LHCN-M2 (cell line): ENCODE measurements around the gene FERMT3. TPM values are rescaled to one million over a fixed set of nuclear protein-coding genes. Genes with fewer than 3 reads are reported as not detected.

ENCODE experiments used
- DNase-seq: peaks from one replicate; pipeline ENCODE4 v3.0.0-alpha.2; 2012; ENCODE audit warnings: low read depth
- total RNA-seq: library from RNA; depleted of rRNA; stranded (reverse); fragments of >200 nt; gene quantifications from 2 replicates; pipeline ENCODE4 v1.2.3, GENCODE V29; 2014

Gene FERMT3
- total RNA-seq, 1 experiment from 2014 or later = 18.4 TPM

DNA sequence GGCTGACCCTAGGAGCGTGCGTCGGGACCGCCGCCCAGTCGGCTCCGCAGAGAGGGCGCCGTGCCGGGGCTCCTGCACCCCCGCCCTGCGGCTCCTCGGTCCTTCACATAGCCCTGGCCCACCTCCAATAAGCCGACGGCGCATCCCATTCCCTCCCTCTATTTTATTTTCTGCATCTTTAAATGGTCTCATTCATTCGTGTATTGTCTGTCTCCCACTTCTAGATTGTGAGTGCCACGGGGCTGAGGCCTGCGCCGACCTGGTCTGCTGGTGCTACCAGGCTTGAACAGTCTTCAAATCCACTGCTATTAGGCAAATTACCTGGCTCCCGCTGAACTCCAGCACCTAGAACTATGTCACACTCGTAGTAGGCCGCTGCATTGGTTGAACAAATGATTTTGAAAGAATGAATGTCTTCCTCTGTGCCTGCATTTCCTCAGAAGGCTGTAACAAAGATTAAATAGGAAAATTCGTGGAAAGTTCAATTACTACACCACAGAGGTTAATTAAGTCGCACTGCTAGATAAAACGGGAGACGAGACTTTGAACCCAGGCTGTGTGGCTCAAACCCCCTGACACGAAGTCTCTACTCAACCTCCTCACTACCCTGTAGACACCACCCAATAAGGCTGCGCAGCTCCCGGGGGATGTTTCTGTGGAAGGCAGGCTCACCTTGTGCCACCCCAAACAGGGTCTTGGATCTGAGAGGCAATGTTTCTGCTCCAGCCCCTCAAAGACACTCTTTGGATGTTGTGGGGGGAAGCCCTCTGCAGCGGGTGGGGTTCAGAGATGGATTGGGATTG, 41.4 kb downstream of the FERMT3 start:
- no peak for DNase-seq

DNA sequence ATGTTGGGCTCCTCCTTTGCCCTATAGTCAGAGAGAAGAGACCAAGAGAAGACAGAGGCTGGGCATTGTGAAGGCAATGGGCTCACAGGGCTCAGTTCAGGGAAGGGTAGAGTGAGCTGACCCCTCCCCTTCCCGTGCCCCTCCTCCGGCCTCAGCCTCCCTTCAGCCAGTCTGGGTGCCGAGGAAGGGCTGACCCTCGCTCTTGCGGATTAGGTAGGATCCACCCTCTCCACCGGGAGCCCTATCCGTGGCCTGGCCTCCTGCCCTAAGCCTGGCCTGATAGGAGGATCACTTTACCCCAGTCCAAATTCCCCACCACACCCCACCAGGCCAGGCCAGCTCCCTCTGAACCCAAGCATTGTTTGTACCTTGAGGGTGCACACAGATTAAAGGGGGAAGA, 42.1 kb downstream of the FERMT3 start:
- no peak for DNase-seq

DNA sequence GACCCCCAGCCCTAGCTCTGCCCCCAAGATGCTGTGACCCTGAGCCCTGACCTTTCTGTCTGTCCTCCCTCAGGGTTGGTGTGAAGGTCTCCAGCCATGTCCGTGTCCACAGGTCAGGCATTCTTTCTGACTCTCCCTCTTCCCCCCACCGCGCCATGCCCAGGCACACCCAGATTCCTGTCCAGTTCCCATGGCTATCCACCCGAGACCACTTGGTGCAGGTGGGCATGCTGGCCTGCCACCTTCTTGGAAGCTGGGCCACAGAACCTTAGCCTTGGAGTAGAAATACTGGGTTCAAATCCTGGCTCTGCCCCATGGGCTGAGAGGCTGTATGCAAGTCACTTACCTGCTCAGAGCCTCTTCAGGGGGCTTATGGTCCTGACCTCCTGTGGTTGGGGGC, 42.5 kb downstream of the FERMT3 start:
- DNase-seq = no peak

DNA sequence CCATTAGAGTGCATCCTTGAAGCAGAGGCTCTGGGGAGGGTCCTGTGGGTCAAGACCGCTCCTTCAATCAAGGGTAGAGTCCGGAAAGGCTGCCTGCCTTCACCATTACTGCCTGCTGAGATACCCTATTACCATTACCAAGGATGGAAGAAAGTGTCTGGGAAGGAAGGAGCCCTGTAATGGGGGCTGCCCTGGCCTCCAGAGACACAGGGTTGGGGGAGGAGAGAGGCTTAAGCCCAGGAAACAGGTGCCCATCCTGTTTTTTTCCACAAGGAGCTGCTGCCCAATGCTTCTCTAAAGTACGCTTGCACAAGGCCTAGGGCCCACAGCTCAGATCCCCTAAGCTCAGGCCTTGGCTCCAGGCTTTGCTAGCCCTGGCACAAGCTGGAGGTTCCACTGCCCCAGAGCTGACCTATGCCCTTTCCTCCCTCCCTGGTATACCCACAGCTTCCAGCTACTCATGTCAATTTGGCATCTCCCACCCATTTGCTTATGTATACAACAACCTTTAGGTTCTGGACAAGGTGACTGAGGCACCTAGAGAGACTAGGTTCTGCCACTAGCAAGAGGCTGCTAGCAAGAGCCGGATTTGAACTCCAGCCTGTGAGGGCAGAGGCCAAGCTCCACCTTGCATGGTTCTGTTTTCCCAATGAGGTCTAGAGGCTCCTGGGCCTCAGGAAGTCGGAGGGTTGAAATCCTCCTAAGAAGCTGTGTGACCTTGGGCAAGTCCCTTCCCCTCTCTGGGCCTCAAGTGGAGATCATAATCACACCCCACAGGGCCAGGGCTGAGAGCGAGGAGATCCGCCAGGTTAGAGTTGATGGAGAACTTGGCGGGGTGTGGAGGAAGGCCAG, 43.3 kb downstream of the FERMT3 start:
- DNase-seq = no peak

DNA sequence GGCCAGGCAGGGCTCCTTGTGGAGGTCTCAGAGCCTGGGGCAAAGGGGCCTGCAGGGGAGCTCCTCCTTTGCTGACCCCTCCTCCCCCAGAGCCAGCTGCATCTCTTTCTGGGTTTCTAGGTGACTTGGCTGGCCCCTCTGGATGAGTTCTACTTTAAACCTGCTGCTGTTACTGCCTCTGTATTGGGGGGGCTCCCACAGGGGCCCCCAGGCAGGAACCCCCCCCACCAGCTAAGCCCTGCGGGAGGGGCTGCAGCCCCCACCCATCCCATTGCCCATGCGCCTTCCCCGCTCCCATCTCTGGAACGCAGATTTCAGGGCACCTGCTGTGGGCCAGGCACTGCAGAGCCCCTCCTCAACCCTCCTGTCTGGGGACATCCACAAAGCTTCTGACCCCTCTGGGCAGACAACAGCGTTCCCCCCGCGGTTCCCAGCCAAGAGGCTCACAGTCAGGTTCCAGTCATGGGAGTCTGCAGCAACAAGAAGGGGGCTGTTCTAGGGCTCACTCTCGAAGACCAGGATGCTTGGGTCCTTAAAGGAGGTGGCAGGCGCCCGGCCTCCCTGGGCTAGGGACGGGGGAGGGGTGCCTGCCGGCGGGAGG, 44.0 kb downstream of the FERMT3 start:
- DNase-seq = no peak

DNA sequence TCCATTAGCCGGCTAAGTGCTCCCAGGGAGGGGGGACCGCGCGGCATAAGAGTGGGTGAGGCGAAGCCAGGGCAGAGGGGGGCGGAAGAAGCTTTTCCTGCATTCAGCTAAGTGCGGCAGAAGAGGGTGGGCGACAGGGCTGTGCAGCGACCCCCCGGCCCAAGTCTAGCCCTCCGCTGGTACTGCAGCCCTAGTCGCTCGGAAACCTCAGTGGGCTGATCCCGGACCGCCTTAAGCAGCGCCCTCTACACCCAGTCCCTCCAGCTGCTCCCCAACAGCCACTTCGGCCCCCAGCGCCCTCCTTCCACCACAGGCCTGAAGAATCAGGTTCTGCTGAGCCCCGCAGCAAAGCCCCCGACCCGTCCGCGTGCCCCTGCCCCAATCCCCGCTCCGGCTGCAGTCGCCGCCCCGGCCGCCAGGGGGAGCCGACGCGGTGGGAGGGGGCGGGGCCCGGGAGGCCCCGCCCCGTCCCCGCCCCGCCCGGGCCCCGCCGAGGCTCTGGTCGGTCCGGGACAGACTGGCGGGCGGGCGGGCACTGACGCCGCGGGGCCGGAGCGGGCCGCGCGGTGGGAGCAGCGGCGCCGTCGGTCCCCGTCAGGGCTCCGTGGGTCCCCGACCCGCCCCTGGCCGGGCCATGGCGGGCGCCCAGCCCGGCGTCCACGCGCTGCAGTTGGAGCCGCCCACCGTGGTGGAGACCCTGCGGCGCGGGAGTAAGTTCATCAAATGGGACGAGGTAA, 44.7 kb downstream of the FERMT3 start, which contains the start of gene PLCB3:
TSS of gene PLCB3 (plus strand) at position 515 of the 737 bp plus-strand sequence. CDS start at position 635, 120 bp downstream.
- no peak for DNase-seq

DNA sequence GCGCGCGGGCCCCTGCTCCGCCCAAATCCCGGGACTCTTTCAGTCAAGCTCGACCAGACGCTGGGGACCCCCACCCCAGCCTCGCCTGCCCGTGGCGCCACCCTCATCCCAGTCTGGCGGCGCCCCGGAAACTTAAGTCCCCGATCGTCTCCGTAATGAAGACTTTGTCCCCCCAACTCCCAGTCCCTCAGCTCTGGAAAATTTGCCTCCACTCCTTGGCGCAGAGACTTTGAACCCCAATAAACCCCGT, 45.2 kb downstream of the FERMT3 start:
- no peak for DNase-seq

DNA sequence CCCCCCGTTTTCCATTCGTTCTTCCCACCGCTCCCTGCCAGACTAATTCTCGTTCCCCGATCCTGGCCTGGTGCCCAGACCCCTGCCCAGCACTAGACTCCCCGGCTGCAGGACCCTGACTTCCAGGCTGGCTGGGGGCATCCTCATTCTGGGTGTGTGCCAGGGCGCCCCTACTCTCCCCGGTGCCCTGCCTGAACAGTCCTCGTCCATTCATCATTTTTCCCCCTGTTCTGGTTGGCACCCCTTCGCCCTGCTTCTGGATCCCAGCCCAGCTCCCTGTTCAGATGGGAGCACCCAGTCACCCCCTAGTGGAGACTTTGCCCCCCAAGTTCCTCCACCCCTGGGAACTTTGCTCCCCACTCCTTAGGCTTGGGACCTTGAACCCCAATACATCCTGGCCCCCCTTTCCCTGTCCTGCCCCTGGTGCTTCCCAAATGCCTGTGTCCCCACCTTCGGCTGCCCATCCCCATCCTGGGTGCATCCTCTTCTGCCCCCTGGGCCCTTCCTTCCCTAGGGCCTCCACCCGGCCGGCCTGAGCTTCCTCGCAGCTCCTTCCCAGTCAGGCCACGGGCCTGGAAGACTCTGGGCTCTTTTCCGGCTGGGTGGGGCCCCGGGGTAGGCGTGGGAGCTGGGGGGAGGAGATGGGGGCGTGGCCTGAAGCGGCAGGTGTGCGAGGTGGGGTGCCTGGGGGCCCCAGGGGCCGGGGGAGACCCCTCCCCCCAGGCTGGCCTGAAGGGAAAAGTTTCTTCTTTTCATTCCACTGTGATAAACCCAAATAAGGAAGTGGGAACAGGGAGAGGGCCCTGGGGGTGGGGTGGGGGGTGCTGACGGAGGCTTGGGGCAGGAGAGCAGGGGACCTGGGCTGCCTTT, 45.7 kb downstream of the FERMT3 start:
- no peak for DNase-seq

DNA sequence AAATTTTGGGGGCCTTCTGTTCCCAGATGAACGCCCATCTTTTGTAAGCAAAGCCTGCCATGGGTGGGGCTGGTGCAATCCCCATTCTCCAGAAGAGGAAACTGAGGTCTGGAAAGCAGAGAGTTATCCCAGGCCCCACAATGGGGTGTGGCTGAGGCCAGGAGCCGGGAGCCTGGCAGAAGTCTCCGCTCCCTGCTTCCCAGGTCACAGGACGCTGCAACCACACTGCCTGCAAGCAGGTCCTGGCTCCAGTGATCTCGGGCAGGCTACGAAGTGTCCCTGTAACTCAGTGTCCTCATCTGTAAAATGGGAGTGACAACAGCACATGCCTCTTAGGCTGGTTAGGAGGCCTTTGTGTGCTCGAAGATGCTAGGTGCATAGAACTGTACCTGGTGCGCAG, 46.5 kb downstream of the FERMT3 start:
- DNase-seq = no peak

DNA sequence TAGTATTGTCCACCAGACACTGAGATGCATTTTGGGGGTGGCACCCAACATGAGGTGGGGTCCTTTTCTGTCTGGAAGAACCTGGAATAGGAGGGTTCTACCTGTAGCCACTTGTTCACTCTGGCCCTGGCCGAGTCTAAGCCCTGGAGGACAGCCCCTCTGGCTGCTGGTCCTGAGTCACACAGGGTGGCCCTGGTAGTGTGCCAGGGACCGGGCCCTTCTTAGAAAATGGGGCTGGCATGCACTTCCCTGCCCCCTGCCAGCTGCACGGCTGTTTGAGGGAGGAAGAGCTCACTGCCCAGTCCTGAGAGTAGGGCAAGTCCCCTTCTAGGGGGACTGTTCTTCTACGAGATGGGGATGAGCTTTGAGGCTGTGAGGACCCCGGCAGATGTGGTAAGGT, 47.0 kb downstream of the FERMT3 start:
- DNase-seq = no peak

DNA sequence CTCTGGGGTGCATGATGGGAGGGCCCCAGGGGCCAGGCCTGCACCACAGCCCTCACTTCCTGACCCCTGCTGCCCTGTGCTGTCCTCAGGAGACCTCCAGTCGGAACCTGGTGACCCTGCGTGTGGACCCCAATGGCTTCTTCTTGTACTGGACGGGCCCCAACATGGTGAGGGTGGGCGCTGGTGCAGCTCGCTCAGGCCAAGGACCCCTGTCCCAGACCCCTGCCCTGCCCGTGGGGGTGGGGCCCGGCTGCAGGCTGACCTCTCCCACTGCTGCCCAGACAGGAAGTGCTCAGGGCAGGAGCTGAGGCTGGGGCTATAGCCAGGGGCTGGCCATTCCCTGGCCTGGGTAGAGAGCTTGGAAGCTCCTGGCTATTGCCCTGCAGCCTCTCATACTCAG, 47.8 kb downstream of the FERMT3 start:
- DNase-seq = no peak

DNA sequence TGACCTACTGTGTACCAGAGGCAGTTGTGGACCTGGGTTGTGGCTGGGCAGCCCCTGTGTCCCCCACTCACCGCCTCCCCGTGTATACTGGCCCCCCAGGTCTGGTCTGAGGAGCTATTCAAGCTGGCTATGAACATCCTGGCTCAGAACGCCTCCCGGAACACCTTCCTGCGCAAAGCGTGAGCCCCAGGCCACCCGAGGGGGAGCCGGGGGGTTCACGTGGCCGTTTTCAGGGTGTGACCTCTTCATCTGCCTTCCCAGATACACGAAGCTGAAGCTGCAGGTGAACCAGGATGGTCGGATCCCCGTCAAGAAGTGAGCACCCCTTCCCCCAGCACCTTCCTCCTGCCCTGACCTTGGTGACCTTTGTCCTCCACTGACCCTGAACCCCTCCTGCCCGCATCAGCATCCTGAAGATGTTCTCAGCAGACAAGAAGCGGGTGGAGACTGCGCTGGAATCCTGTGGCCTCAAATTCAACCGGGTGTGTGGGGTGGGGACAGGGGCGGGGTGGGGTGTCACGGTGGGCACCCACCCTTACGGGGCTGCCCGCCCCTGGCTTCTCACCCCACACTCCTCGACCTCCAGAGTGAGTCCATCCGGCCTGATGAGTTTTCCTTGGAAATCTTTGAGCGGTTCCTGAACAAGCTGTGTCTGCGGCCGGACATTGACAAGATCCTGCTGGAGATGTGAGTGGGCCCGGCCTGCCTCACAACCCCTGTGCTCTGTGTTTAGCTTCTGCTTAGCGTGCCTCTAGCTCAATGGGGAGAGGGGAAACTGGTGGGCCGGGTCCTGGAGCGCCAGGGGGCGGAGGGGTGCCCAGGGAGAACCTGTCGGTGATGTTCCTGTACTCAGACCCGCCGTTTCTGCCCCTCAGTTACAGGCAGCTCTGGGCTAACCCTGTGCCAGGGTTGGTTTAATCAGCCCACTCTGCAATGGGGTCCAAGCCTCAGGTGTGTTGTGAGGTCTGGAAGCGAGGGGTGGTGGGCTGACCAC, 48.9 kb downstream of the FERMT3 start:
- no peak for DNase-seq

DNA sequence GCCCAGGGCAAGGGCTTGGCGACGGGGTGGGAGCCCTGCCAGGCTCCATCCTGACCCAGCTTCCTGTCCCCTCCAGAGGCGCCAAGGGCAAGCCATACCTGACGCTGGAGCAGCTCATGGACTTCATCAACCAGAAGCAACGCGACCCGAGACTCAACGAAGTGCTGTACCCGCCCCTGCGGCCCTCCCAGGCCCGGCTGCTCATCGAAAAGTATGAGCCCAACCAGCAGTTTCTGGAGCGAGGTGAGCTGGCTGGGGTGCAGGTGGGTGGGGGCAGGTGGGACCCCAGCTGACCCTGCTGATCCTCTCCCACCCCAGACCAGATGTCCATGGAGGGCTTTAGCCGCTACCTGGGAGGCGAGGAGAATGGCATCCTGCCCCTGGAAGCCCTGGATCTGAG, 49.8 kb downstream of the FERMT3 start:
- DNase-seq = no peak

DNA sequence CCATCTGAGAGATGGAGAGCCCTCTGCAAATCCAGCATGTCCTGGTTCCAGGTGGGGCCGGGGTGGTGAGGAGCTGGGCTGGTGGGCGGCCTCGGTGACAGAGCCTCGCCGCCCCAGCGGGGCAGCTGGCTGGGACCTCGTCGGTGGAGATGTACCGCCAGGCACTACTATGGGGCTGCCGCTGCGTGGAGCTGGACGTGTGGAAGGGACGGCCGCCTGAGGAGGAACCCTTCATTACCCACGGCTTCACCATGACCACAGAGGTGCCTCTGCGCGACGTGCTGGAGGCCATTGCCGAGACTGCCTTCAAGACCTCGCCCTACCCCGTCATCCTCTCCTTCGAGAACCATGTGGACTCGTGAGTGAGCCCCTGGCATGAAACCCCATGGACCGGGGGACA, 51.8 kb downstream of the FERMT3 start:
- DNase-seq = no peak

DNA sequence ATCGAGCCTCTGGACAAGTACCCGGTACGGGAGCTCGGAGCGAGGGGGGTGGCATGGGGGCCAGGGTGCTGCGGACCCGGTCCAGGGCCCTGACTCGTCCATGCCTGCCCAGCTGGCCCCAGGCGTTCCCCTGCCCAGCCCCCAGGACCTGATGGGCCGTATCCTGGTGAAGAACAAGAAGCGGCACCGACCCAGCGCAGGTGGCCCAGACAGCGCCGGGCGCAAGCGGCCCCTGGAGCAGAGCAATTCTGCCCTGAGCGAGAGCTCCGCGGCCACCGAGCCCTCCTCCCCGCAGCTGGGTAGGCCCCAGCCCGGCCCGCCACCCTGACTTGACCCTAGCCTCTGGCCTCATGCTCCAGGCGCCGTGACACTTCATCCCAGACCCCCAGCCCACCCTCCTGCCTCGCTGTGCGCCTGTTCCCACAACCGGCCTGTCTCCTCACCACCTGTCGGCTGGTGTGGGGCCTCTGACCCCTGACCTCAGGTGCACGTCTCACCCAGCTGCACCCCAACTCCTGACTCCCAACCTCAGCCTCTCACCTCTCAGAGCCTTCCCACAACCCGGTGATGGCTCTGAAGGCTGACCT, 52.5 kb downstream of the FERMT3 start:
- DNase-seq = no peak

DNA sequence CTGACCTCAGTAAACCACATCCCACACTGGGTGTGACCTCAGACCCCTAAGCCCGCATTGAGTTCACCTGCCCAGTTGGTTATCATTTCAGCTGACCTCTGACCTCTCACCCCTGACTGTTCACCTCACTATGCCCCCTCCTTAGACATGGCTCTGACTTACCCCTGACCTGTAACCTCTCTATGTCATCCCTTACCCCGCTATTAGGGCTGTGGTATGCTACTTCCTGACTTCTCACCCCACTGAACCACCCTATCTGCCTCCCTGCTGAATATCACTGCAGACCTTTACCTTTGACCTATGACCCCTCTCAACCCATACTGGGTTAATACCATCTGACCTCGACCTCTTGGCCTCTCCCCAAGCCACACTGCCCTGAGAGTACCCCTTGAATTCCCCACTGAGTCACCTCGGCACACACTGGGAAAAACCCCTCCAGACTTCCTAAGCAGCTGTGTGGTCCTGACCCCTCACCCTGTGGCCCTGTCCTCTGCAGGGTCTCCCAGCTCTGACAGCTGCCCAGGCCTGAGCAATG, 53.1 kb downstream of the FERMT3 start:
- DNase-seq = peak; percentile 17

DNA sequence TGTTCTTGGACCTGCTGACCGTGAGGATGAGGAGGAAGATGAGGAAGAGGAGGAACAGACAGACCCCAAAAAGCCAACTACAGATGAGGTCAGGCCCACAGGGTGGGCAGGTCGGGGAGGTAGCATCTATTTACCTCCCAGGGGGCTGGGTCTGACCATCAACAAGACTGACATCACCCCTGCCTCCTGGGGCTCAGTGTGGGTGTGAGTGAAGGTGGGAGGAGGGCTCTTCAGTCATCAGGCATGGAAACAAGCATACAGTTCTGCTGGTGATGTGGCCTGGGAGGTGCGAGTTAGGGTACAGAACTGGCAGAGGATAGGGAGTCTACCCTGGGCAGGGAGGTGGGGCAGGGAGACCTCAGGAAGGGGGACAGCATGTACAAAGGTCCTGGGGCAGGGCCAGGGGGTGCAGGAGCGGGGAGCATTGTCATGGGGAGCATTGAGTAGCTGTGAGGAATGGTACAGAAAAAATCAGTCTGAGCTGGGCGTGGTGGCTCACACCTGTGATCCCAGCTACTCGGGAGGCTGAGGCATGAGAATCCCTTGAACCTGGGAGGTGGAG, 53.7 kb downstream of the FERMT3 start:
- no peak for DNase-seq

DNA sequence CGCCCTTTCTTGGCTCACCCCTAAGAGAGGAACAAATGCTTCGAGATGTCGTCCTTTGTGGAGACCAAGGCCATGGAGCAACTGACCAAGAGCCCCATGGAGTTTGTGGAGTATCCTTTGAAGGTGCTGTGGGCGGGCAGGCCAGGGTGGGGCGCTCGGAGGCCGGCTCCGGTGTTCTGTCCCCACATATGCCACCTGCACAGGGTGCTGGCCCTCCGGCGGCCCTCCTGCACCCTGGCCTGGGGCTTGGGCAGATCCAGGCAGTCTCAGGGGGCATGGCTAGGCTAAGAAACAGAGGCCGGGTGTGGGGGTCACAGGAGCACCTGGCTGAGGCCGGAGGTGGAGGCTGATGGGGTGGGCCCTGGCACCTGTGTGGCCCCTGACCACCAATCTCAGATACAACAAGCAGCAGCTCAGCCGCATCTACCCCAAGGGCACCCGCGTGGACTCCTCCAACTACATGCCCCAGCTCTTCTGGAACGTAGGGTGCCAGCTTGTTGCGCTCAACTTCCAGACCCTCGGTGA, 55.1 kb downstream of the FERMT3 start:
- no peak for DNase-seq
